ENCODE results near the gene PRIMA1. TPM values are rescaled to one million over a fixed set of nuclear protein-coding genes. Genes with fewer than 3 reads are reported as not detected.

The PRIMA1 gene
- polyA plus RNA-seq, 3 donors, result not detected

DNA sequence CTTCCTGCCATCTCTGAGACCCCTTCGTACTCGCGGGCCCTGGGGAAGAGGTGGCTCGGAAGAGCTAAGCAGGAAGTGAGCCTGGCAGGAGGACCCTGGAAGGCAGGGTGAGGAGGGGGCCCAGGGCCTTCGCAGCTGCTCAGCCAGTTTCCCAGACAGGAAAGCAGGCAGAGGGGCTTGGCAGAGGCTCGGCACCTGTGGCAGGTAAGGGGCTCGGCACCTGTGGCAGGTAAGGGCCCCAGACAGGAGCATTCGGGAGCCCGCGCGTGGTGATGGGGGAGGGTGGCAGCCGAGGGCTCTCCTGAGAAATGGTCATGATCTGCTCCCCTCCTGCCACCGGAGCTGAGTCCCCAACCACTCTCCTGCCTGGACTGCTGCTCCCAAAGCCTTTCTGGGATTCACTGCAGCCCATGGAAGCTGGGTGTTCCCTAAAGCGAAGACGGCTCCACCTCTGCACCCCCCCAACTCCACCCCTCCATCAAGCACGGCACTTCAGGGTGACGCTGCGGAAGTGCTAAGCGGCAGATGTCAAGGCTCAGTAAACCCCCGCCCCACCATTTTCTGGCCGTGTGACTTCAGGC lies 63.2 kb downstream of the PRIMA1 start:
- H3K79me2 ChIP-seq (ENCODE audit: insufficient read depth, low read length), result no peaks in the 10 kb centered on the region
- WGBS (ENCODE audit: insufficient coverage), result 82% methylated on average over 16 of the region's 21 CpGs

GRCh38 chr14:93723001-93723400 lies 65.3 kb downstream of the PRIMA1 start:
- peaks cover 0 to 5% (median 0%) of the 10 kb centered on the region in 3 donors for H3K27me3 Mint-ChIP-seq (ENCODE audit: low read depth in 3 of 3)
- no peak overlapping the region for H3K27ac Mint-ChIP-seq
- no peaks in the 10 kb centered on the region for H3K36me3 Mint-ChIP-seq
- no peaks in the 10 kb centered on the region for H3K36me3 ChIP-seq (replicated peaks in 1 of 2; ENCODE audit: control insufficient read depth in 1 of 2, insufficient read depth in 2 of 2, low read length in 2 of 2)
- H3K9me3 Mint-ChIP-seq, result peaks cover 0 to 4% (median 2%) of the 10 kb centered on the region in 7 donors
- no peak overlapping the region for H2AFZ ChIP-seq (ENCODE audit: insufficient read depth, low read depth, low read length, poor library complexity, severe bottlenecking)
- no peak for DNase-seq
- H3K4me3 ChIP-seq (replicated peaks in 1 of 3; ENCODE audit: low read depth in 2 of 3, low read length in 3 of 3), result no peak overlapping the region
- H3K27ac ChIP-seq (ENCODE audit: low read depth in 1 of 2, low read length in 2 of 2), result no peak overlapping the region
- no peaks in the 10 kb centered on the region for H3K27me3 ChIP-seq (ENCODE audit: control insufficient read depth in 2 of 2, insufficient read depth in 2 of 2, low read length in 2 of 2)
- no peaks in the 10 kb centered on the region for H3K9me3 ChIP-seq (replicated peaks in 1 of 2; ENCODE audit: control insufficient read depth in 1 of 2, insufficient read depth in 1 of 2, low read length in 2 of 2)
- WGBS (ENCODE audit: insufficient coverage), result 82% methylated on average over 3 of the region's 4 CpGs
- no peaks in the 10 kb centered on the region for H3K79me2 ChIP-seq (ENCODE audit: insufficient read depth, low read length)
- no peaks in the 10 kb centered on the region for H3K4me1 Mint-ChIP-seq
- no peak overlapping the region for H3K9ac ChIP-seq (ENCODE audit: insufficient read depth, low read length, poor library complexity, severe bottlenecking)
- intact Hi-C loops (cut with micrococcal nuclease), result no loop called here
- no peak overlapping the region for H3K4me3 Mint-ChIP-seq
- no peak overlapping the region for H3K4me2 ChIP-seq (replicated peaks; ENCODE audit: extremely low read depth, low read length, poor library complexity, severe bottlenecking)
- H3K4me1 ChIP-seq (ENCODE audit: control insufficient read depth in 1 of 2, insufficient read depth in 2 of 2, low read length in 2 of 2), result no peaks in the 10 kb centered on the region
- TF ChIP-seq, protein P1, sequence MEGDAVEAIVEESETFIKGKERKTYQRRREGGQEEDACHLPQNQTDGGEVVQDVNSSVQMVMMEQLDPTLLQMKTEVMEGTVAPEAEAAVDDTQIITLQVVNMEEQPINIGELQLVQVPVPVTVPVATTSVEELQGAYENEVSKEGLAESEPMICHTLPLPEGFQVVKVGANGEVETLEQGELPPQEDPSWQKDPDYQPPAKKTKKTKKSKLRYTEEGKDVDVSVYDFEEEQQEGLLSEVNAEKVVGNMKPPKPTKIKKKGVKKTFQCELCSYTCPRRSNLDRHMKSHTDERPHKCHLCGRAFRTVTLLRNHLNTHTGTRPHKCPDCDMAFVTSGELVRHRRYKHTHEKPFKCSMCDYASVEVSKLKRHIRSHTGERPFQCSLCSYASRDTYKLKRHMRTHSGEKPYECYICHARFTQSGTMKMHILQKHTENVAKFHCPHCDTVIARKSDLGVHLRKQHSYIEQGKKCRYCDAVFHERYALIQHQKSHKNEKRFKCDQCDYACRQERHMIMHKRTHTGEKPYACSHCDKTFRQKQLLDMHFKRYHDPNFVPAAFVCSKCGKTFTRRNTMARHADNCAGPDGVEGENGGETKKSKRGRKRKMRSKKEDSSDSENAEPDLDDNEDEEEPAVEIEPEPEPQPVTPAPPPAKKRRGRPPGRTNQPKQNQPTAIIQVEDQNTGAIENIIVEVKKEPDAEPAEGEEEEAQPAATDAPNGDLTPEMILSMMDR (IDR thresholded peaks at IDR 0.05), result no peak
- no peaks in the 10 kb centered on the region for H4K20me1 ChIP-seq (ENCODE audit: insufficient read depth, low read length)

More for the DNA sequence above, 63.2 kb downstream of the PRIMA1 start:
- Histone ChIP-seq H3K4me1 (ENCODE audit: control insufficient read depth in 1 of 2, insufficient read depth in 2 of 2, low read length in 2 of 2) (no peaks in the 10 kb centered on the region), H3K27me3 (ENCODE audit: control insufficient read depth in 2 of 2, insufficient read depth in 2 of 2, low read length in 2 of 2) (no peaks in the 10 kb centered on the region), H3K27ac (ENCODE audit: low read depth in 1 of 2, low read length in 2 of 2) (no peak overlapping the region), H2AFZ (ENCODE audit: insufficient read depth, low read depth, low read length, poor library complexity, severe bottlenecking) (no peak overlapping the region), H3K4me2 (replicated peaks; ENCODE audit: extremely low read depth, low read length, poor library complexity, severe bottlenecking) (no peak overlapping the region), H3K9me3 (replicated peaks in 1 of 2; ENCODE audit: control insufficient read depth in 1 of 2, insufficient read depth in 1 of 2, low read length in 2 of 2) (no peaks in the 10 kb centered on the region), H3K36me3 (replicated peaks in 1 of 2; ENCODE audit: control insufficient read depth in 1 of 2, insufficient read depth in 2 of 2, low read length in 2 of 2) (no peaks in the 10 kb centered on the region), H3K4me3 (replicated peaks in 1 of 3; ENCODE audit: low read depth in 2 of 3, low read length in 3 of 3) (no peak overlapping the region), H3K9ac (ENCODE audit: insufficient read depth, low read length, poor library complexity, severe bottlenecking) (no peak overlapping the region), H4K20me1 (ENCODE audit: insufficient read depth, low read length) (no peaks in the 10 kb centered on the region)
- TF ChIP-seq, protein P1 (IDR thresholded peaks at IDR 0.05), result no peak
- DNase-seq, result no peak
- H3K9me3 Mint-ChIP-seq, result peaks cover 0 to 4% (median 2%) of the 10 kb centered on the region in 7 donors
- no peak overlapping the region for H3K27ac Mint-ChIP-seq
- no peak overlapping the region for H3K4me3 Mint-ChIP-seq
- no peaks in the 10 kb centered on the region for H3K36me3 Mint-ChIP-seq
- no peaks in the 10 kb centered on the region for H3K4me1 Mint-ChIP-seq
- H3K27me3 Mint-ChIP-seq (ENCODE audit: low read depth in 3 of 3), result peaks cover 0 to 5% (median 1%) of the 10 kb centered on the region in 3 donors
- intact Hi-C loops (cut with micrococcal nuclease), result no loop called here
